Testis (tissue), 2 donors: ENCODE results near the gene RASAL2.

ENCODE experiments used
- CTCF ChIP-seq, 3 experiments: fragments of 450-650 bp in 2 of 3; fragments of 200-600 bp in 1 of 3; sonication (generic) in 1 of 3; IDR thresholded peaks; one replicate each; pipeline ENCODE4 v1.5.1; 2016 to 2019; ENCODE audit warnings: antibody characterized with exemption in 3 of 3, mild to moderate bottlenecking in 2 of 3, moderate library complexity in 1 of 3
- POLR2A ChIP-seq: fragments of 450-650 bp; IDR thresholded peaks from one replicate; pipeline ENCODE4 v1.6.1; 2017; ENCODE audit warnings: antibody characterized with exemption, mild to moderate bottlenecking, moderate library complexity

- TF ChIP-seq CTCF (IDR thresholded peaks at IDR 0.05) (no peak), POLR2A (no peak)
Observed at GRCh38 chr1:178102218-178102617, 8.3 kb downstream of the RASAL2 start.
